GM19351 (cell line): Measurements from ENCODE around the gene STK31.
"Not testable (repeated sequence)": the region's sequence is repeated elsewhere in the genome, so short reads cannot be mapped to it uniquely, and the experiment has no call there.

ENCODE experiments used
- ATAC-seq: cut with Tn5 transposase; IDR thresholded peaks from one replicate; pipeline ENCODE4 v1.9.1; 2021; ENCODE audit warnings: mild to moderate bottlenecking, moderate library complexity; ENCODE audit not compliant: unreplicated experiment

The STK31 gene

GRCh38 chr7:23710000-23710399 lies at the start of gene STK31:
STK31 (plus strand) TSS chr7:23710219; CDS start chr7:23710286, 67 bp downstream.
- no peak for ATAC-seq

DNA sequence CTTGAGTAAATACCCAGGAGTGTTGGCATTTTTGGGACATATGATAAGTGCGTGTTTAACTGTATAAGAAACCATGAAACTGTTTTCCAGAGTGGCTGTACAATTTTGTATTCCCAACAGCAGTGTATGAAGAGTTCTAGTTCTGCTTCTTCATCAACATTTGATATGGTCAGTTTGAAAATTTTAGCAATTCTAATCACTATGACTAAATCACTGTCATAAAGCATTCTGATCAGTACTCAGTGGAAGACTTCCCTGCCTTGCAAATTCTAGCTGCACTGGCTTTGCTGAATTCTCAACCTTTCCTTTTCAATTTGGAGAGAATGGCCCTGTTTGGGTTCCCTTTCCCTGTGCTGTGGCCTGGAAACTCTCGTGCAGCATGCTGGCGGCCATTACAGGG lies 48.6 kb upstream of the STK31 start:
- no peak for ATAC-seq

GRCh38 chr7:23662124-23662983 lies 47.7 kb upstream of the STK31 start:
- no peak for ATAC-seq

DNA sequence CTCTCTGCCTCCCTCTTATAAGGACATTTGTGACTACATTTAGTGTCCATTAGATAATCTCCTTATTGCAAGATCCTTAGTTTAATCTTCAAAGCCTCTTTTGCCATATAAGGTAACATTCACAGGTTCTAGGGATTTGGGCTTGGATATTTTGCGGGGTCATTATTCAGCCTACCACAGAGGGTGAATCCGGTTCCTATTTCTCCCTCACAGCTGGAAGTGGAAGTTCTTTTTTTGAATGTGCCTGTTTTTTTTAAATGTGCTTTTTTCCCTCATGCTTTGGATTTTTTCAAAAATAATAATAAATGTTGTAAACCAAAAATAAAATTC lies 47.1 kb upstream of the STK31 start:
- no peak for ATAC-seq

- ATAC-seq = no peak
These were observed 45.9 kb upstream of the STK31 start for GRCh38 chr7:23664122-23664521.

- no peak for ATAC-seq
These were observed 38.0 kb upstream of the STK31 start for GRCh38 chr7:23672033-23672432.

DNA sequence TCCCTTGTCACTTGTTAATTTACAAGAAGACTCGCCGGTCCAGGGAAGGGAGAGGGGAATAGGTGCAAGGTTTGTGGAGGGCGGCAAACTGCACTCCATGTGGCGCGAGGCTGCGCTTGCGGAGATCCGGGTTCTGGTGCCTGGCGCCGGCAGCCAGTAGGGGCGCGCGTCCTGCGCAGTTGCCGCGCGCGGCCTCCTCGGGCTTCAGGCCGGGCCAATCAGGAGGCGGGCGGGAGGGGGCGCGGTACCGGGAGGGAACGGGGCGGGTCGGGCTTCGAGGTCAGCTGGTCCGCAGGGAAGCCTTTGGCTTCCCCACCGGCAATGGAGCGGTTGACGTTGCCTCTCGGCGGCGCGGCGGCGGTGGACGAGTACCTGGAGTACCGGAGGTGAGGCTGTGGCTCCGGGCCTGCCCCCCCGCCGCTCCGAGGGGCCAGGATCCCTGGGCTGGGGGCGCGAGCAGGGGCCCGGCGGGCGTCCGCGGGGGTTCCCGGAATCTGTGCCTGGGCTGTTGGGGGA lies 30.1 kb upstream of the STK31 start, which contains the start of gene FAM221A:
FAM221A (plus strand) TSS at position 302 of the 516 bp plus-strand sequence; CDS start at position 322, 20 bp downstream.
- ATAC-seq = peak; percentile 98

- ATAC-seq = no peak
These were observed 29.3 kb upstream of the STK31 start for GRCh38 chr7:23680414-23681405.

- ATAC-seq = not testable (repeated sequence)
These were observed 26.0 kb upstream of the STK31 start for GRCh38 chr7:23684041-23684440.

DNA sequence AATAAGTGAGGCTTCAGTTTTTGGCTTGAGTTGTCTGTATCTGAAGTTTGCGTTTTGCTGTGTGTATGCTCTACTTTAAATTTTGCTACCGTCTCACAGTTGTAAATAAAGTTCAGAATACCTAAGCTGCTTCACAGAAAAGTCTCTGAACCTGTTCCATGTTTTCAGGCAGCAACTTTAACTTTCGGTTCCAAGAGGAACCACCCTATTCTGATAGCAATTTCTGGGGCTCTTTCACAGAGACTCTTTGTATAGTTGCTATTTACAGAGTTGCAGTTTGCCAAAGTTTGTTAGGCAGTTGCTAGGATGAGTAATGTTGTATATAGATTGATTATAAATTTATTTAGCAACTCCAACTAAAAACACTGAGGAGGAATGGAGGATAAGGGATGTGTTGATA lies 24.3 kb upstream of the STK31 start:
- ATAC-seq = no peak

DNA sequence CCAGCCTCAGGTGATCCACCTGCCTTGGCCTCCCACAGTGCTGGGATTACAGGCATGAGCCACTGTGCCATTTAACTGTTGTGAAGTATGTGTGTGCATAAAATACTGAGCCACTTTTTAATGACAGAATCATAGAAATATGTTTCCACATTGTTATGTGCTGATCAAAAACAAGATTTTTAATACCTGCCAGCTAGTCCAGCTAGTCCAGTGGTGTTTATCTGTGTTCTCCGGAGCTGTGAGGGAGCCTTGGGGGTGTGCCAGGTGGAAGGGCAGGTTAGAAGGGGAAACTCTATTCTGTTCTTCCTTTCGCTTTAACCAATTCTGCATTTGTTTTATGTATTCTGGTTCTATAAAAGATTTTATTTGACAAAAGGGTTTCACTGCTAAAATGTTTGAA lies 23.0 kb upstream of the STK31 start:
- no peak for ATAC-seq

GRCh38 chr7:23689165-23689564 lies 20.9 kb upstream of the STK31 start:
- ATAC-seq = no peak

DNA sequence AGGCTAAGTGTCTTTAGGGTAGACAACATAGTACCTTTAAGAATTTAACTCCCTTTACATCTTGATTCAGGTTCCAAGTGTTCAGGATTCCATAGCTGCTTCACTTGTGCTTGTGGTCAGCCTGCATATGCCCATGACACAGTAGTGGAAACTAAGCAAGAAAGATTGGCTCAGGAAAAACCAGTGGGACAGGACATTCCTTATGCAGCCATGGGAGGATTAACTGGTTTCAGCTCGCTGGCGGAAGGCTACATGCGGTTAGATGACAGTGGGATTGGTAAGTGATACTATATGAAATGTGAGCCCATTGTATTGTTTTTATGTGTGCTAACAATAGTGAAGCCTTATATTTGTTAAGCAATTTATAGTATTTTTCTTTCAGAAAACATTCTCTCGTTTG lies 18.7 kb upstream of the STK31 start:
- ATAC-seq = no peak

DNA sequence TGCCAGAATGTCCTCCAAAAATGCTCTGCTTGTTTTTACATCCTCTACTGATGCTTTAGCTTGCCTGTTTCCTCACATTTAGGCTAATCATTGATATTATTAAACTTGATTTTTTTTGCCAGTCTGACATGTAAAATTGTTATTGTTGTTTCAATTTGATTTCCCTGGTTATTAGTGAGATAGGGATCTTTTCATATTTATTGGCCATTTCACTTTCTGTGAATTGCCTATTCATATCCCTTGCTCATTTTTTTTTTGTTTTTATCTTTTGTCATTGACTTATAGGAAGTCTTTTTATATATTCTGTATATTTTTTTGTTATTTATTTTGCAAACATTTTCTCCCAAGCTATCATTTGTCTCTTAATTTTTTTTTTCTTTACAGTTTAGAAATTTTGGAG lies 16.8 kb upstream of the STK31 start:
- ATAC-seq = no peak

GRCh38 chr7:23696916-23697441 lies 13.0 kb upstream of the STK31 start:
- ATAC-seq = peak; percentile 85

- ATAC-seq = no peak
These were observed 11.2 kb upstream of the STK31 start for GRCh38 chr7:23698822-23699221.

DNA sequence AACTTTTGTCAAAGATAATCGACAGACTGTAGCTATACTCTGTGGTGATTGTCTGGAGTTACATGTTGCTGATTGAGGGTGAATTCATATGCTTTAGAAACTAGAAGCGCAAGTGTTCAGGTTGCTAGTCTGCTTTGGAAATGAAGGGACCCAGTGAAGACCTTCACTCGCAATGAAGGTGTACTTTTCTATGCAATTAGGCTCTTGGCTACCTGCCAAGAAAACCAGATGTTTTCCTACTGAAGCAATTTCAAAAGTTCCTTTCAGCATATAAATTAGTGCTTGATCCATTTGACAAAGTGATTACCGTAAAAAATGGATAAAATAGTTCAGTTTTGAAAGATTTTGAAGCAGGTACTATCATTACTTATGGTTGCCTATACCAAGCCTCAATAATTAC lies 10.0 kb upstream of the STK31 start:
- no peak for ATAC-seq

DNA sequence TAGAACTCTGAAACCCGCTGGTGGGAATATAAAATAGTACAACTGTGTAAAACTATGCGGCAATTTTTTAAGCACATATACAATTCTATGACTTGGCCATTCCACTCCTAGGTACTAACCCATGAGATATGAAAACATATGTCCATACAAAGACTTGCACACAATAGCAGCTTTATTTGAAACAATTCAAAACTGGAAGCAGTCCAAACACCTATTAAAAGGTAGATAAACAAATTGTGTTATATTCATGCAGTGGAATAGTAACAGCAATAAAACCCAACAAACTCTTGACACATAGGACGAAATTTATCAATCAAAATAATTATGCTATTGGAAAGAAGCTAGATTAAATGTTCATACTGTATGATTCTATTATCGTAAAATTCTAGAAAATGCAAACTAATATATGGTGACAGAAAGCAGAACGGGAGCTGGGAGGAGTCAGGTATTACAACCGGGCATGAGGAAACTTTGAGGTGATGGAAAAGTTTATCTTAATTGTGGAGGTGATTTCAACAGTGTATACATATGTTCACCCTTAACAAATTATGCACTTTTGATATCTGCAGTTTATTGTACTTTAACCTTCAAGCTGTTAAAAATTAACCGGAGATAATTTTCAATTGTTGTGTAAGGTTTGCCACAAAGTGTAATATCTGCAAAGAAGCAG lies 803 bp upstream of the STK31 start:
- ATAC-seq = no peak

- no peak for ATAC-seq
These were observed 2.6 kb downstream of the STK31 start for GRCh38 chr7:23712368-23713284.
